C4-2B (cell line): ENCODE measurements around the gene GLS.

Source experiments
- CTCF ChIP-seq: fragments of 450-650 bp; conservative IDR thresholded peaks from 2 replicates; pipeline ENCODE4 v1.5.1; 2017; ENCODE audit warnings: mild to moderate bottlenecking
- ZFX ChIP-seq: fragments of 450-650 bp; IDR thresholded peaks from 2 replicates; pipeline ENCODE4 v1.6.1; 2017

GRCh38 chr2:191008286-191008685 lies 127.7 kb downstream of the GLS start:
- TF ChIP-seq CTCF (no peak), ZFX (no peak)
